Liver (tissue), 9 donors: ENCODE measurements around the gene CARD11. TPM values are rescaled to one million over a fixed set of nuclear protein-coding genes. Genes with fewer than 3 reads are reported as not detected.
A peak's percentile ranks its signal among the peaks of the same experiment; 100 is the strongest.

ENCODE experiments used
- DNase-seq: peaks from one replicate; pipeline ENCODE4 v3.0.0-alpha.2; 2017; ENCODE audit warnings: low spot score
- H3K27ac ChIP-seq, 2 donors: one replicate each; pipeline ENCODE4 v1.7.0; 2013; ENCODE audit warnings: inconsistent platforms in 2 of 2, low read length in 2 of 2, control low read depth in 1 of 2, low read depth in 1 of 2, mild to moderate bottlenecking in 1 of 2
- H3K27me3 ChIP-seq, 4 donors: one replicate each; pipeline versions ENCODE4 v1.6.1 to v1.7.0; 2013; ENCODE audit warnings: low read length in 3 of 4, inconsistent platforms in 1 of 4, mild to moderate bottlenecking in 1 of 4, moderate library complexity in 1 of 4; ENCODE audit not compliant: control insufficient read depth in 4 of 4, insufficient read depth in 4 of 4
- H3K36me3 ChIP-seq, 4 donors: one replicate each; pipeline versions ENCODE4 v1.6.1 to v1.7.0; 2013; ENCODE audit warnings: low read length in 3 of 4, mild to moderate bottlenecking in 3 of 4, low read depth in 1 of 4, moderate library complexity in 1 of 4; ENCODE audit not compliant: control insufficient read depth in 4 of 4, insufficient read depth in 3 of 4
- H3K4me1 ChIP-seq, 4 donors: one replicate each; pipeline versions ENCODE4 v1.6.1 to v1.7.0; 2013; ENCODE audit warnings: low read length in 3 of 4, mild to moderate bottlenecking in 3 of 4, moderate library complexity in 1 of 4; ENCODE audit not compliant: control insufficient read depth in 4 of 4, insufficient read depth in 4 of 4
- H3K4me3 ChIP-seq, 3 donors: one replicate each; pipeline versions ENCODE4 v1.6.1 to v1.7.0; 2013; ENCODE audit warnings: low read length in 3 of 3, control low read depth in 1 of 3, low read depth in 1 of 3, mild to moderate bottlenecking in 1 of 3
- H3K9ac ChIP-seq, 2 donors: one replicate each; pipeline ENCODE4 v1.7.0; 2013; ENCODE audit warnings: low read length in 2 of 2, mild to moderate bottlenecking in 2 of 2, moderate library complexity in 2 of 2, control low read depth in 1 of 2, low read depth in 1 of 2
- H3K9me3 ChIP-seq, 4 donors: one replicate each; pipeline versions ENCODE4 v1.6.1 to v1.7.0; 2013; ENCODE audit warnings: low read length in 3 of 4; ENCODE audit not compliant: control insufficient read depth in 4 of 4
- CTCF ChIP-seq: fragments of 150-350 bp; IDR thresholded peaks from 2 replicates; pipeline ENCODE4 v1.5.1; 2017; ENCODE audit warnings: improper control_type of control experiment, low read depth, low read length; ENCODE audit not compliant: missing input control
- EGR1 ChIP-seq, 2 donors: IDR thresholded peaks; 2 replicates each; pipeline ENCODE4 v1.6.1; 2016 to 2018; ENCODE audit warnings: antibody characterized with exemption in 2 of 2, low read depth in 2 of 2
- FOXA1 ChIP-seq: IDR thresholded peaks from 2 replicates; pipeline ENCODE4 v1.6.1; 2016; ENCODE audit warnings: antibody characterized with exemption
- FOXA2 ChIP-seq: IDR thresholded peaks from 2 replicates; pipeline ENCODE4 v1.6.1; 2016; ENCODE audit warnings: antibody characterized with exemption
- GABPA ChIP-seq, 2 donors: IDR thresholded peaks in 1 of 2; conservative IDR thresholded peaks in 1 of 2; 2 replicates each; pipeline ENCODE4 v1.6.1; 2016; ENCODE audit warnings: antibody characterized with exemption in 2 of 2, mild to moderate bottlenecking in 1 of 2, moderate library complexity in 1 of 2
- HNF4A ChIP-seq, 2 donors: conservative IDR thresholded peaks; 2 replicates each; pipeline ENCODE4 v1.6.1; 2016; ENCODE audit warnings: antibody characterized with exemption in 2 of 2, mild to moderate bottlenecking in 2 of 2
- JUND ChIP-seq, 2 donors: IDR thresholded peaks; 2 replicates each; pipeline ENCODE4 v1.6.1; 2016; ENCODE audit warnings: antibody characterized with exemption in 2 of 2
- RAD21 ChIP-seq, 2 donors: IDR thresholded peaks; 2 replicates each; pipeline ENCODE4 v1.6.1; 2016; ENCODE audit warnings: antibody characterized with exemption in 2 of 2, mild to moderate bottlenecking in 2 of 2
- REST ChIP-seq: IDR thresholded peaks from 2 replicates; pipeline ENCODE4 v1.6.1; 2016; ENCODE audit warnings: antibody characterized with exemption, mild to moderate bottlenecking
- RXRA ChIP-seq, 2 donors: IDR thresholded peaks; 2 replicates each; pipeline ENCODE4 v1.6.1; 2017 to 2018; ENCODE audit warnings: antibody characterized with exemption in 2 of 2, mild to moderate bottlenecking in 1 of 2
- YY1 ChIP-seq: IDR thresholded peaks from 2 replicates; pipeline ENCODE4 v1.6.1; 2016; ENCODE audit warnings: antibody characterized with exemption, mild to moderate bottlenecking
- ZBTB33 ChIP-seq: IDR thresholded peaks from 2 replicates; pipeline ENCODE4 v1.6.1; 2016; ENCODE audit warnings: antibody characterized with exemption
- WGBS: extraction: QIAGEN DNeasy Blood & Tissue Kit; methylation state at CpG from one replicate; pipeline ENCODE4 v1.1.7; 2013; 5-methylcytosine and 5-hydroxymethylcytosine counted together
- polyA plus RNA-seq, 2 donors: library from polyadenylated mRNA; stranded (reverse) in 1 of 2; unstranded in 1 of 2; fragments of 200-250 nt in 1 of 2; fragments of >200 nt in 1 of 2; fragmentation: Nextera tagmentation in 1 of 2; extraction: Ambion mirVana in 1 of 2; gene quantifications; one replicate each; pipeline versions ENCODE4 v1.2.1 to v1.2.3, GENCODE V29; 2013 to 2015
- total RNA-seq, 2 donors: library from RNA; depleted of rRNA; stranded (reverse); fragments of >200 nt; gene quantifications; one replicate each; pipeline ENCODE4 v1.2.3, GENCODE V29; 2014
- donor health status: healthy.
- donor health status: healthy.
- donor health status: healthy.
- donor health status: healthy.
- donor health status: healthy.

Gene CARD11
- total and polyA plus RNA-seq, 4 donors = 0.42 to 1.3 (median 0.83) TPM

- Histone ChIP-seq H3K27ac (no peak overlapping the region), H3K9me3 (peaks cover 0 to 3% (median under 1%) of the 10 kb centered on the region in 4 donors), H3K4me3 (no peak overlapping the region), H3K27me3 (peaks cover 0 to 5% (median under 1%) of the 10 kb centered on the region in 4 donors), H3K4me1 (peaks cover 0 to 3% (median 0%) of the 10 kb centered on the region in 4 donors), H3K9ac (no peak overlapping the region), H3K36me3 (no peaks in the 10 kb centered on the region)
- DNase-seq = no peak
- 84% methylated on average over 8 of the region's 8 CpGs for WGBS
- TF ChIP-seq GABPA (IDR thresholded peaks at IDR 0.05 in 1 of 2, conservative IDR thresholded peaks at IDR 0.05 in 1 of 2) (no peak), JUND (IDR thresholded peaks at IDR 0.05) (no peak), FOXA1 (no peak), CTCF (no peak), FOXA2 (no peak), RXRA (IDR thresholded peaks at IDR 0.05) (no peak), EGR1 (IDR thresholded peaks at IDR 0.05; ENCODE audit: low read depth in 2 of 2) (no peak), HNF4A (conservative IDR thresholded peaks at IDR 0.05) (no peak), REST (no peak)
Observed at GRCh38 chr7:2981103-2981480, 62.6 kb downstream of the CARD11 start.

- H3K4me1 ChIP-seq = peaks cover 0 to 3% (median 0%) of the 10 kb centered on the region in 4 donors
- H3K27me3 ChIP-seq = peaks cover 0 to 5% (median under 1%) of the 10 kb centered on the region in 4 donors
- no peak overlapping the region for H3K4me3 ChIP-seq
- DNase-seq = no peak
- TF ChIP-seq ZBTB33 (no peak), FOXA1 (no peak), RAD21 (IDR thresholded peaks at IDR 0.05) (no peak), HNF4A (conservative IDR thresholded peaks at IDR 0.05) (no peak), REST (no peak), YY1 (no peak)
- no peak overlapping the region for H3K9ac ChIP-seq
- WGBS = 80% methylated on average over 27 of the region's 27 CpGs
- H3K36me3 ChIP-seq = no peaks in the 10 kb centered on the region
- peaks cover 0 to 3% (median under 1%) of the 10 kb centered on the region in 4 donors for H3K9me3 ChIP-seq
- H3K27ac ChIP-seq = peak overlapping the region in 1 of 2 donors; percentile 20
Observed at GRCh38 chr7:2980401-2981102, 63.1 kb downstream of the CARD11 start.
